Measurements from ENCODE around the gene PRSS33.

The PRSS33 gene

GRCh38 chr16:2738615-2739014 is 48.7 kb downstream of the PRSS33 start:
- DNase-seq: no peak
- Histone ChIP-seq H3K9me3 (no peaks in the 10 kb centered on the region), H3K4me1 (no peaks in the 10 kb centered on the region), H3K4me3 (ENCODE audit: low read depth, low read length) (no peak overlapping the region), H3K36me3 (no peaks in the 10 kb centered on the region), H3K27me3 (no peaks in the 10 kb centered on the region)
- TF ChIP-seq CTCF (IDR thresholded peaks at IDR 0.05; ENCODE audit: low read depth, low read length): no peak

GRCh38 chr16:2737895-2738418 is 49.4 kb downstream of the PRSS33 start:
- no peaks in the 10 kb centered on the region for H3K36me3 ChIP-seq
- no peaks in the 10 kb centered on the region for H3K27me3 ChIP-seq
- TF ChIP-seq CTCF (IDR thresholded peaks at IDR 0.05; ENCODE audit: low read depth, low read length): no peak
- no peak for DNase-seq
- no peaks in the 10 kb centered on the region for H3K9me3 ChIP-seq
- H3K4me3 ChIP-seq (ENCODE audit: low read depth, low read length): no peak overlapping the region
- H3K4me1 ChIP-seq: no peaks in the 10 kb centered on the region

GRCh38 chr16:2737238-2737605 is 50.1 kb downstream of the PRSS33 start:
- Histone ChIP-seq H3K4me1 (no peaks in the 10 kb centered on the region), H3K27me3 (no peaks in the 10 kb centered on the region), H3K9me3 (no peaks in the 10 kb centered on the region), H3K4me3 (ENCODE audit: low read depth, low read length) (no peak overlapping the region), H3K36me3 (no peaks in the 10 kb centered on the region)
- no peak for DNase-seq
- no peak for TF ChIP-seq CTCF (IDR thresholded peaks at IDR 0.05; ENCODE audit: low read depth, low read length)

- no peak for DNase-seq
- no peak for TF ChIP-seq CTCF (IDR thresholded peaks at IDR 0.05; ENCODE audit: low read depth, low read length)
- Histone ChIP-seq H3K9me3 (no peaks in the 10 kb centered on the region), H3K4me3 (ENCODE audit: low read depth, low read length) (no peak overlapping the region), H3K36me3 (no peaks in the 10 kb centered on the region), H3K4me1 (no peaks in the 10 kb centered on the region), H3K27me3 (no peaks in the 10 kb centered on the region)
Observed at GRCh38 chr16:2736476-2737237, 50.7 kb downstream of the PRSS33 start.

- Histone ChIP-seq H3K27me3 (no peaks in the 10 kb centered on the region), H3K9me3 (no peaks in the 10 kb centered on the region), H3K4me3 (ENCODE audit: low read depth, low read length) (no peak overlapping the region), H3K36me3 (no peaks in the 10 kb centered on the region), H3K4me1 (no peaks in the 10 kb centered on the region)
- no peak for TF ChIP-seq CTCF (IDR thresholded peaks at IDR 0.05; ENCODE audit: low read depth, low read length)
- no peak for DNase-seq
Observed at GRCh38 chr16:2734844-2735515, 52.4 kb downstream of the PRSS33 start.
